ENCODE measurements around the gene DRG2. TPM values are rescaled to one million over a fixed set of nuclear protein-coding genes. Genes with fewer than 3 reads are reported as not detected.

Gene DRG2
- total RNA-seq, 1 donor from 2014 or later: 20.9 TPM

DNA sequence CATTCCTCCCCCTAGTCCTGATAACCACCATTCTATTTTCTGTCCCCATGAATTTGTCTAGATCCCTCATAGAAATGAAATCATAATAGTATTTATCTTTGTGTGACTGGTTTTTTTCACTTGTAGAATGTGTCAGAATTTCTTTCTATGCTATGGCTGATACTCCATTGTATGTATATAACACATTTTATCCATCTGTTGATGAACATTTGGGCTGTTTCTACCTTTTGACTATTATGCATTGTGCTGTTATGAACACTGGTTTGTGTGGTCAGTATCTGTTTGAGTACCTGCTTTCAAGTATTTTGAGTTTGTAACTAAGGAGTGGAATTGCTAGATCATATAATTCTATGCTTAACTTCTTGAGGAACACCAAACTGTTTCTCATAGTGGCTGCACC, 16.0 kb upstream of the DRG2 start:
- no peak overlapping the region for H3K9ac ChIP-seq (ENCODE audit: low read depth in 1 of 3, low read length in 3 of 3)
- H3K4me1 ChIP-seq (ENCODE audit: control insufficient read depth in 3 of 3, insufficient read depth in 3 of 3, low read length in 3 of 3): peaks cover 4 to 7% (median 6%) of the 10 kb centered on the region in 3 donors
- H3K36me3 ChIP-seq (ENCODE audit: control insufficient read depth in 3 of 3, insufficient read depth in 3 of 3, low read length in 3 of 3): peaks cover 0 to 4% (median 0%) of the 10 kb centered on the region in 3 donors
- H3K27ac ChIP-seq (ENCODE audit: low read depth, low read length): no peak overlapping the region
- no peak overlapping the region for H3K4me3 ChIP-seq (ENCODE audit: low read length in 3 of 3)
- H3K9me3 ChIP-seq (ENCODE audit: control insufficient read depth in 3 of 3, low read length in 3 of 3): no peaks in the 10 kb centered on the region
- no peaks in the 10 kb centered on the region for H3K27me3 ChIP-seq (ENCODE audit: control insufficient read depth in 3 of 3, insufficient read depth in 3 of 3, low read length in 3 of 3)

DNA sequence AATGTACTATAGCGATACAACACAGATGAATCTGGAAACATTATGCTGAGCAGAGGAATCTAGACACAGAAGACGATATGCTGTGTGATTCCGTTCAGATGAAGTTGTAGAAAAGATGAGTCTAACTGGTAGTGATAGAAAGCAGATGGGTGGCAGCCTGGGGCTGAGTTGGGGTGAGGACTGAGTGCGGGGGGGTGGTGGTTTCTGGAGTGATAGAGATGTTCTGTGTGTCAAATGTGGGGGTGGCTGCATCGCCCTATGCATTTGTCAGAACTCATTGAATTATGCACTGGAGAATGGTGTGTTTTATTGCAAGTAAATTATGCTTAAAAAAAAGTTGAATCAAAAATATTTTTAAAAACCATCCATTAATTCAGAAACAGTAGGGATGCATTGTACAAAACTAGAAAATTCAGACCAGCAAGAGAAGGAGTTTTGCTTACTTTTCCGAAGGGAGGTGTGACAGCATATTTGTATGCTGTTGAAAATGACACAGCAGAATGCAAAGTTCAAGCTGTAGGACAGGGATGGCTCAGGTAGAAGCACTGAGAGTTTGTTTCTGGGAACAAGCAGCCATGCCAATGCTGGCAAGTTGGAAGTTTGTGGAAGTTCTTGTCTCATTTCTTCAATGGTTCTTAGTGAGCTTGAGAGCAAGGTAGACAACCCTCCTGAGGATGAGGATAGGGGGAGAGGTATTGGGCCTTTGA, 13.0 kb upstream of the DRG2 start:
- H3K4me3 ChIP-seq (ENCODE audit: low read length in 3 of 3): no peak overlapping the region
- H3K27ac ChIP-seq (ENCODE audit: low read depth, low read length): no peak overlapping the region
- peaks cover 4 to 7% (median 6%) of the 10 kb centered on the region in 3 donors for H3K4me1 ChIP-seq (ENCODE audit: control insufficient read depth in 3 of 3, insufficient read depth in 3 of 3, low read length in 3 of 3)
- H3K27me3 ChIP-seq (ENCODE audit: control insufficient read depth in 3 of 3, insufficient read depth in 3 of 3, low read length in 3 of 3): peaks cover 0 to 3% (median 0%) of the 10 kb centered on the region in 3 donors
- no peaks in the 10 kb centered on the region for H3K36me3 ChIP-seq (ENCODE audit: control insufficient read depth in 3 of 3, insufficient read depth in 3 of 3, low read length in 3 of 3)
- no peak overlapping the region for H3K9ac ChIP-seq (ENCODE audit: low read depth in 1 of 3, low read length in 3 of 3)
- no peaks in the 10 kb centered on the region for H3K9me3 ChIP-seq (ENCODE audit: control insufficient read depth in 3 of 3, low read length in 3 of 3)

DNA sequence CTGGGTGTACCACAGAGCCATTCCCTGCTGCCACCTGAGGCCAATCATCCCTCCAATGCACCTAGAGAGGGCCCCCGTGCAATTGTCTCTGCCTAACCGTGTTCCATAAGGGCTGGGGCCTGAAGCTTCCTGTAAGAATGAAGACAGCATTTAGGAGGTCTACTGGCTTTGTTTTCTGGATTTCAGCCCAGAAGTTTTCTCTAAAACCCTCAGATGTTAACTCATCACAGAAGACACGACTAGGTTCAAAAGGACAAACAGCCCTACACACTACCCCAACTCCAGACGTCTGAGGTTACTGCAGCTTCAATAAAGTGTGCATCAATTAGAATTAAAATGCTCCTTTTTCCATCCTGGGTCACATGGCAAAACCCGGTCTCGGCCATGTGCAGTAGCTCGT, 10.8 kb upstream of the DRG2 start:
- H3K9ac ChIP-seq (ENCODE audit: low read depth in 1 of 3, low read length in 3 of 3): no peak overlapping the region
- no peaks in the 10 kb centered on the region for H3K36me3 ChIP-seq (ENCODE audit: control insufficient read depth in 3 of 3, insufficient read depth in 3 of 3, low read length in 3 of 3)
- no peak overlapping the region for H3K27ac ChIP-seq (ENCODE audit: low read depth, low read length)
- no peak overlapping the region for H3K4me3 ChIP-seq (ENCODE audit: low read length in 3 of 3)
- peaks cover 0 to 3% (median 0%) of the 10 kb centered on the region in 3 donors for H3K27me3 ChIP-seq (ENCODE audit: control insufficient read depth in 3 of 3, insufficient read depth in 3 of 3, low read length in 3 of 3)
- H3K9me3 ChIP-seq (ENCODE audit: control insufficient read depth in 3 of 3, low read length in 3 of 3): no peaks in the 10 kb centered on the region
- no peaks in the 10 kb centered on the region for H3K4me1 ChIP-seq (ENCODE audit: control insufficient read depth in 3 of 3, insufficient read depth in 3 of 3, low read length in 3 of 3)

DNA sequence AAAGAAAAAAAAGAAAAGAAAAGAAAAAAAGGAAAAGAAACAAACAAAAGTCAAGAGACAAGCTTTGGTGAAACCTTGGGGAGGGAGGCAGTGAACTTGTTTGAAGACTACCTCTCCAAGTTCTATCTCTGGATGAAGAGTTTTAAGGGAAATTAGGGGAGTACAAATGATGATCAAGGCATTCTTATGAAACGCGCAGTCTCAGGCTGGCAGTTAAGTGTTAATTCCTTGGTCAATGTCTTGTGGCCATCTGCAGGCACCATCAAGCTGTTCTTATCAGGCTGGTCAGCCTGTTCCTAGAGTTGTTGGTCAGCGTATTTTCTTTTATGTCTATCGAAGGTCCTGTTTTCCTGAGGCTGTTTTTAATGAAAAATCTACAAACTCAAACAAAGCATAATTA, 8.2 kb upstream of the DRG2 start:
- H3K4me3 ChIP-seq (ENCODE audit: low read length in 3 of 3): no peak overlapping the region
- no peak overlapping the region for H3K9ac ChIP-seq (ENCODE audit: low read depth in 1 of 3, low read length in 3 of 3)
- H3K9me3 ChIP-seq (ENCODE audit: control insufficient read depth in 3 of 3, low read length in 3 of 3): no peaks in the 10 kb centered on the region
- H3K27me3 ChIP-seq (ENCODE audit: control insufficient read depth in 3 of 3, insufficient read depth in 3 of 3, low read length in 3 of 3): peaks cover 0 to 3% (median 0%) of the 10 kb centered on the region in 3 donors
- no peaks in the 10 kb centered on the region for H3K36me3 ChIP-seq (ENCODE audit: control insufficient read depth in 3 of 3, insufficient read depth in 3 of 3, low read length in 3 of 3)
- H3K27ac ChIP-seq (ENCODE audit: low read depth, low read length): no peak overlapping the region
- H3K4me1 ChIP-seq (ENCODE audit: control insufficient read depth in 3 of 3, insufficient read depth in 3 of 3, low read length in 3 of 3): no peaks in the 10 kb centered on the region

DNA sequence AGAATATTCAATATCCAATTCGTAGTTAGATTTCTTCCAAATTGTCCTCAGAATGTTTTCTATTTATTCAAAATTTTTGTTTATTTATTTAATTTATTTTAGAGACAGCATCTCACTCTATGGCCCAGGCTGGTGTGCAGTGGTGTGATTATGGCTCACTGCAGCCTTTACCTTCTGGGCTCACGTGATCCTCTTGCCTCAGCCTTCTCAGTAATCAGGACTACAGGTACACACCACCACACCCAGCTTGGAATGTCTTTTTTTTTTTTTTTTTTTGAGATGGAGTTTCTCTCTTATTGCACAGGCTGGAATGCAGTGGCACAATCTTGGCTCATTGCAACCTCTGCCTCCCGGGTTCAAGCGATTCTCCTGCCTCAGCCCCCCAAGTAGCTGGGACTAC, 3.5 kb upstream of the DRG2 start:
- H3K9ac ChIP-seq (ENCODE audit: low read depth in 1 of 3, low read length in 3 of 3): no peak overlapping the region
- H3K27ac ChIP-seq (ENCODE audit: low read depth, low read length): no peak overlapping the region
- no peak overlapping the region for H3K4me3 ChIP-seq (ENCODE audit: low read length in 3 of 3)
- H3K36me3 ChIP-seq (ENCODE audit: control insufficient read depth in 3 of 3, insufficient read depth in 3 of 3, low read length in 3 of 3): no peaks in the 10 kb centered on the region
- peaks cover 0 to 3% (median 0%) of the 10 kb centered on the region in 3 donors for H3K27me3 ChIP-seq (ENCODE audit: control insufficient read depth in 3 of 3, insufficient read depth in 3 of 3, low read length in 3 of 3)
- H3K4me1 ChIP-seq (ENCODE audit: control insufficient read depth in 3 of 3, insufficient read depth in 3 of 3, low read length in 3 of 3): peaks cover 10 to 15% (median 10%) of the 10 kb centered on the region in 3 donors
- H3K9me3 ChIP-seq (ENCODE audit: control insufficient read depth in 3 of 3, low read length in 3 of 3): no peaks in the 10 kb centered on the region

DNA sequence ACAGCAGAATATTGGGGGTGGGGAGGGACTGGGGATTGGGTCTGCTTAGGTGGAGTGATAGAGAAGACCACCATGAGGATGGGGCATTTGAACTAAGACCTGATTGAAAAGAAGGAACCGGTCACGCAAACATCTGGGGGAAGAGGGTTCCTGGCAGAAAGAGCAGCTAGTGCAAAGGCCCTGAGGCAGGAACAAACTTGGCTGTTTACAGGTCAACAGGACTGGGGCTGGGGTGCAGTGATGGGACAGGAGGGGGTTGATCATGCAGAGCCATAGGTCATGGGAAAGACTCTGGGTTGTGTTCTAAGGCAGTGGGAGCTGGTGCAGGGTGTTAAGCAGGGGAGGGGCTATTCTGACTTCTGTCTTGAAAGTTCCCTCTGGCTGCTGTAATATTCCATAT, 1.9 kb downstream of the DRG2 start:
- H3K27ac ChIP-seq (ENCODE audit: low read depth, low read length): no peak overlapping the region

DNA sequence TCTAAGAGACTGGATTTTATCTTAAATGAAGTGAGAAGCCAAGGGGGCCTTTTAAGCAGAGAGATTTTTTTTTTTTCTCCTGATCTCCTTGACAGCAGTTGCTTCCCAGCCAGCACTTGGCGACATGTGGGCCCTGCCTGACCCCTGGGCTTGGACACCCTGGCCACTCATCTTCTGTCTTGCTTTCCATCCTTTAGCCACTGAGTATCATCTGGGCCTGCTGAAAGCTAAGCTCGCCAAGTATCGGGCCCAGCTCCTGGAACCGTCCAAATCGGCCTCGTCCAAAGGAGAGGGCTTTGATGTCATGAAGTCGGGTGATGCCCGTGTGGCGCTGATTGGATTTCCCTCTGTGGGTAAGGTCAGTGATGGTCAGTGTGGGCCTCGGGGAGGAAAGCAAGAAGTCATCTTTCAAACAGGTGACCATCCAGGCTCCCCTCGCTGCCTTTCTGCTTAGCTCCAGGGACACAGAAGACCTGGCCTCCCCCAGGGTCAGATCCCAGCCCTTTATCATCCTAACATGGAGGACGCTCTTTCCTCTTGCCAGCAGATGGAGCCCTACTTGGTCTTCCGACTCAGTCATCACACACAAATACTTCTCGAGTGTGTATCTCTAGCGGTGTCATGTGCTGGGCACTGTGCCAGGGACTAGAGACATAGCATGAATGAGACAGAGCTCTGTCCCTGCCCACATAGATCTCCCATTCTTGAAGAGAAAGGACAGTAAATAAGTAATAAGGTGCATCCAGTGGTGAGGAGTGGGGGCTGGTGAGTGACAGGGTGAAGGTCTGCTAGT, 6.1 kb downstream of the DRG2 start:
- no peaks in the 10 kb centered on the region for H3K27me3 ChIP-seq (ENCODE audit: control insufficient read depth in 3 of 3, insufficient read depth in 3 of 3, low read length in 3 of 3)
- H3K27ac ChIP-seq (ENCODE audit: low read depth, low read length): no peak overlapping the region
- peak overlapping the region in 1 of 3 donors; percentile 33 for H3K9ac ChIP-seq (ENCODE audit: low read depth in 1 of 3, low read length in 3 of 3)
- H3K4me1 ChIP-seq (ENCODE audit: control insufficient read depth in 3 of 3, insufficient read depth in 3 of 3, low read length in 3 of 3): peaks cover 2 to 10% (median 8%) of the 10 kb centered on the region in 3 donors
- H3K9me3 ChIP-seq (ENCODE audit: control insufficient read depth in 3 of 3, low read length in 3 of 3): no peaks in the 10 kb centered on the region
- no peak overlapping the region for H3K4me3 ChIP-seq (ENCODE audit: low read length in 3 of 3)
- peaks cover 29 to 53% (median 41%) of the 10 kb centered on the region in 3 donors for H3K36me3 ChIP-seq (ENCODE audit: control insufficient read depth in 3 of 3, insufficient read depth in 3 of 3, low read length in 3 of 3)

More for the DNA sequence above, 1.9 kb downstream of the DRG2 start:
- Histone ChIP-seq H3K4me1 (ENCODE audit: control insufficient read depth in 3 of 3, insufficient read depth in 3 of 3, low read length in 3 of 3) (peaks cover 10 to 21% (median 16%) of the 10 kb centered on the region in 3 donors), H3K4me3 (ENCODE audit: low read length in 3 of 3) (no peak overlapping the region), H3K9me3 (ENCODE audit: control insufficient read depth in 3 of 3, low read length in 3 of 3) (no peaks in the 10 kb centered on the region), H3K27me3 (ENCODE audit: control insufficient read depth in 3 of 3, insufficient read depth in 3 of 3, low read length in 3 of 3) (no peaks in the 10 kb centered on the region), H3K9ac (ENCODE audit: low read depth in 1 of 3, low read length in 3 of 3) (no peak overlapping the region), H3K36me3 (ENCODE audit: control insufficient read depth in 3 of 3, insufficient read depth in 3 of 3, low read length in 3 of 3) (peaks cover 8 to 19% (median 9%) of the 10 kb centered on the region in 3 donors)

DNA sequence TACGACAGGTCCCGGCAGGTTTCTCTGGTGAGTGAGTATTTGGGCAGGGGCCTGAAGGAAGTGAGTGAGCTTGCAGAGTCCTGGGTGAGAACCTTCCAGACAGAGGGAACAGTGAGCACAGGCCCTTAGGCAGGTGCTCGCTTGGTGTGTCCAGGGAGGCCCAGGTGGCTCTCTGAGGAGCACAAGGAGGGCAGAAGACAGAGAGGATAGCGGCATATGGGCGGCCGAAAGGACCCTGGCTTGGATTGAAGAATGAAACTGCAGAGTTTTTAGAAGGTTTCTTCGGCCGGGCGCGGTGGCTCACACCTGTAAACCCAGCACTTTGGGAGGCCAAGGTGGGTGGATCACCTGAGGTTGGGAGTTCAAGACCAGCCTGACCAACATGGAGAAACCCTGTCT, 6.7 kb downstream of the DRG2 start:
- no peaks in the 10 kb centered on the region for H3K9me3 ChIP-seq (ENCODE audit: control insufficient read depth in 3 of 3, low read length in 3 of 3)
- H3K9ac ChIP-seq (ENCODE audit: low read depth in 1 of 3, low read length in 3 of 3): no peak overlapping the region
- peaks cover 33 to 59% (median 47%) of the 10 kb centered on the region in 3 donors for H3K36me3 ChIP-seq (ENCODE audit: control insufficient read depth in 3 of 3, insufficient read depth in 3 of 3, low read length in 3 of 3)
- H3K4me1 ChIP-seq (ENCODE audit: control insufficient read depth in 3 of 3, insufficient read depth in 3 of 3, low read length in 3 of 3): peaks cover 0 to 6% (median 6%) of the 10 kb centered on the region in 3 donors
- no peak overlapping the region for H3K27ac ChIP-seq (ENCODE audit: low read depth, low read length)
- H3K27me3 ChIP-seq (ENCODE audit: control insufficient read depth in 3 of 3, insufficient read depth in 3 of 3, low read length in 3 of 3): no peaks in the 10 kb centered on the region
- H3K4me3 ChIP-seq (ENCODE audit: low read length in 3 of 3): no peak overlapping the region

DNA sequence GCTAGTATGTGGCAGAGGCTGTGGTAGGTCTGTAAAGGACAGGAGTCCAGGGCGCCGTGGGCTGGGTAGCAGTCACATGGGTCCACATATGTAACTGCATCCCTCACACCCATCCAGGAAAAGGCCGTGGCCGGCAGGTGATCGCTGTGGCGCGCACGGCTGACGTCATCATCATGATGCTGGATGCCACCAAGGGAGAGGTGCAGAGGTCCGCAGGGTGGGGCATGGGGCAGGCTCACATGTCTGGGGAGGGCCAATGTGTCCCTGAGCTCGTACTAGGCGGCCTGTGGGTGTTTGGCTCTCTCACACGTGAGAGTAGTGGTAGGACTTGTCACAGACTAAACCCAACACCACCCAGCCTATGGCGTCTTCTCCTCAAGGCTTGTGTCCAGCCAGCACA, 11.8 kb downstream of the DRG2 start:
- H3K9ac ChIP-seq (ENCODE audit: low read depth in 1 of 3, low read length in 3 of 3): no peak overlapping the region
- H3K9me3 ChIP-seq (ENCODE audit: control insufficient read depth in 3 of 3, low read length in 3 of 3): no peaks in the 10 kb centered on the region
- no peaks in the 10 kb centered on the region for H3K27me3 ChIP-seq (ENCODE audit: control insufficient read depth in 3 of 3, insufficient read depth in 3 of 3, low read length in 3 of 3)
- no peak overlapping the region for H3K27ac ChIP-seq (ENCODE audit: low read depth, low read length)
- peaks cover 53 to 82% (median 79%) of the 10 kb centered on the region in 3 donors for H3K36me3 ChIP-seq (ENCODE audit: control insufficient read depth in 3 of 3, insufficient read depth in 3 of 3, low read length in 3 of 3)
- no peak overlapping the region for H3K4me3 ChIP-seq (ENCODE audit: low read length in 3 of 3)
- H3K4me1 ChIP-seq (ENCODE audit: control insufficient read depth in 3 of 3, insufficient read depth in 3 of 3, low read length in 3 of 3): no peaks in the 10 kb centered on the region

DNA sequence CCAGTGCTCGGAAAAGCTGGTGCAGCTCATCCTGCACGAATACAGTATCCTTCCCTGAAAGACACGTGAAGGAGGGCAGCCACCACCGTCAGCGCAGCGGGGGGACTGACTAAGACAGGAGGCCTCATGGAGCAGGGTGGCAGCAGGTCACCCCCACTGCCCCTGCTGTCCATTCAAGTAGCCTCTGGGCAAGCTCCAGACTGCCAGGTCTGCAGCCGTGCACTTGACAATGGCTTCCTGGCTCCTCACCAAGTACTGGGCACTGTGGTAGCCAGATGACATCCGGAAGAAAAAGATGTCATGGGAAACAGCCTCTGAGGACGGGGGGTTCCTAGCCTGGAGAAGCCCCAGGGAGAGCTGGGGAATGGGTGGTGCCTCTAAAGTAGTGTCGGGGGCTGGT, 12.9 kb downstream of the DRG2 start:
- H3K27ac ChIP-seq (ENCODE audit: low read depth, low read length): no peak overlapping the region
- H3K36me3 ChIP-seq (ENCODE audit: control insufficient read depth in 3 of 3, insufficient read depth in 3 of 3, low read length in 3 of 3): peaks cover 64 to 90% (median 87%) of the 10 kb centered on the region in 3 donors
- no peaks in the 10 kb centered on the region for H3K4me1 ChIP-seq (ENCODE audit: control insufficient read depth in 3 of 3, insufficient read depth in 3 of 3, low read length in 3 of 3)
- H3K9ac ChIP-seq (ENCODE audit: low read depth in 1 of 3, low read length in 3 of 3): no peak overlapping the region
- H3K9me3 ChIP-seq (ENCODE audit: control insufficient read depth in 3 of 3, low read length in 3 of 3): no peaks in the 10 kb centered on the region
- no peaks in the 10 kb centered on the region for H3K27me3 ChIP-seq (ENCODE audit: control insufficient read depth in 3 of 3, insufficient read depth in 3 of 3, low read length in 3 of 3)
- no peak overlapping the region for H3K4me3 ChIP-seq (ENCODE audit: low read length in 3 of 3)
